K562 (cell line): ENCODE measurements around the gene ADD3. TPM values are rescaled to one million over a fixed set of nuclear protein-coding genes. Genes with fewer than 3 reads are reported as not detected.
A peak's percentile ranks its signal among the peaks of the same experiment; 100 is the strongest.

Experiments
- ARID2 ChIP-seq: fragments of 450-650 bp; IDR thresholded peaks from 2 replicates; pipeline ENCODE4 v1.6.1; 2017; ENCODE audit warnings: antibody characterized with exemption, mild to moderate bottlenecking
- ARNT ChIP-seq, 2 experiments: fragments of 450-650 bp; IDR thresholded peaks; 2 replicates each; pipeline ENCODE4 v1.6.1; 2016; ENCODE audit warnings: mild to moderate bottlenecking in 1 of 2
- CCAR2 ChIP-seq: fragments of 200-400 bp; formaldehyde crosslinking; IDR thresholded peaks from 2 replicates; pipeline ENCODE4 v1.6.1; 2017; ENCODE audit warnings: mild to moderate bottlenecking, low read depth, low read length
- CHAMP1 ChIP-seq: fragments of 450-650 bp; IDR thresholded peaks from 2 replicates; pipeline ENCODE4 v1.6.1; 2016; ENCODE audit warnings: mild to moderate bottlenecking
- DACH1 ChIP-seq: fragments of 450-650 bp; IDR thresholded peaks from 2 replicates; pipeline ENCODE4 v1.6.1; 2018; ENCODE audit not compliant: partially characterized antibody
- DDX20 ChIP-seq: fragments of 450-650 bp; IDR thresholded peaks from 2 replicates; pipeline ENCODE4 v1.6.1; 2016; ENCODE audit warnings: missing genetic modification characterization, low read depth, mild to moderate bottlenecking, missing compliant biosample characterization, moderate library complexity
- E2F3 ChIP-seq: fragments of 250-450 bp; sonication (Bioruptor Pico); IDR thresholded peaks from 2 replicates; pipeline ENCODE4 v1.4.0; 2020; ENCODE audit warnings: mild to moderate bottlenecking
- ELF4 ChIP-seq: fragments of 450-650 bp; formaldehyde crosslinking; IDR thresholded peaks from 2 replicates; pipeline ENCODE4 v1.4.0; 2022; ENCODE audit warnings: missing genetic modification characterization
- RAD51 ChIP-seq: fragments of 450-650 bp; IDR thresholded peaks from 2 replicates; pipeline ENCODE4 v1.7.1; 2016; ENCODE audit warnings: low read depth, mild to moderate bottlenecking, borderline replicate concordance
- RFX1 ChIP-seq: fragments of 450-650 bp; IDR thresholded peaks from 2 replicates; pipeline ENCODE4 v1.6.1; 2016; ENCODE audit warnings: mild to moderate bottlenecking, moderate library complexity
- RREB1 ChIP-seq: fragments of 250-450 bp; sonication (Bioruptor Pico); IDR thresholded peaks from 2 replicates; pipeline ENCODE4 v1.4.0; 2020
- SIX5 ChIP-seq, 2 experiments: IDR thresholded peaks; 2 replicates each; pipeline ENCODE4 v1.6.1; 2011; ENCODE audit warnings: low read length in 2 of 2, borderline replicate concordance in 1 of 2, low read depth in 1 of 2, mild to moderate bottlenecking in 1 of 2, moderate library complexity in 1 of 2; ENCODE audit not compliant: insufficient read depth in 1 of 2
- SOX6 ChIP-seq: fragments of 450-650 bp; IDR thresholded peaks from 2 replicates; pipeline ENCODE4 v1.6.1; 2014; ENCODE audit warnings: mild to moderate bottlenecking
- STAG1 ChIP-seq: sonication (generic); formaldehyde crosslinking; IDR thresholded peaks from 2 replicates; pipeline ENCODE4 v1.5.0; 2020; ENCODE audit warnings: missing genetic modification reagents, borderline replicate concordance
- TARDBP ChIP-seq: fragments of 450-650 bp; IDR thresholded peaks from 2 replicates; pipeline ENCODE4 v1.6.1; 2016
- ZBTB12 ChIP-seq: fragments of 250-450 bp; sonication (Bioruptor Pico); IDR thresholded peaks from 2 replicates; pipeline ENCODE4 v1.4.0; 2020
- ZNF398 ChIP-seq: fragments of 250-450 bp; sonication (Bioruptor Pico); IDR thresholded peaks from 2 replicates; pipeline ENCODE4 v1.8.0; 2021; ENCODE audit warnings: moderate library complexity, mild to moderate bottlenecking, inconsistent platforms
- ZNF696 ChIP-seq: fragments of 250-450 bp; sonication (Bioruptor Pico); conservative IDR thresholded peaks from 2 replicates; pipeline ENCODE4 v1.4.0; 2020; ENCODE audit warnings: mild to moderate bottlenecking, moderate library complexity
- polyA plus RNA-seq, 8 experiments: library from polyadenylated mRNA; depleted of rRNA in 4 of 8; stranded (reverse) in 5 of 8; unstranded in 3 of 8; fragments of >200 nt; fragmentation: Nextera tagmentation in 2 of 8; fragmentation: Illumina TruSeq in 1 of 8; extraction: Ambion mirVana in 2 of 8; extraction: Trizol in 1 of 8; gene quantifications; 2 replicates each; pipeline versions ENCODE4 v1.2.1 to v1.2.3, GENCODE V29; 2011 to 2014; ENCODE audit warnings: inconsistent platforms in 1 of 8, missing spikeins in 1 of 8
- total RNA-seq, 7 experiments: library from RNA; depleted of rRNA in 6 of 7; stranded (reverse); fragments of >200 nt in 6 of 7; fragmentation: Illumina TruSeq in 2 of 7; extraction: Trizol in 2 of 7; gene quantifications; 2 replicates each; pipeline versions ENCODE4 v1.2.1 to v1.2.3, GENCODE V29; 2011 to 2021; ENCODE audit warnings: low replicate concordance in 1 of 7

The ADD3 gene
- total and polyA plus RNA-seq, 9 of the 15 experiments (the other 6 are each of a cell fraction or from before 2014, with no cell fraction given) = 13.2 to 125 (median 31.7) TPM

GRCh38 chr10:110067960-110068770 lies 60.4 kb downstream of the ADD3 start (continued):
- TF ChIP-seq RAD51 (no peak), RFX1 (peak; percentile 44), ELF4 (CRISPR knock-in tag) (no peak), STAG1 (CRISPR knock-in tag) (no peak), DACH1 (no peak), DDX20 (tag) (no peak), ARNT (IDR thresholded peaks at IDR 0.05) (no peak), TARDBP (no peak), ZNF696 (CRISPR knock-in tag) (no peak), SOX6 (peak; percentile 97), SIX5 (IDR thresholded peaks at IDR 0.05; ENCODE audit: borderline replicate concordance in 1 of 2, insufficient read depth in 1 of 2, low read depth in 1 of 2, low read length in 2 of 2) (no peak), ZNF398 (CRISPR knock-in tag) (no peak), ZBTB12 (CRISPR knock-in tag) (no peak), RREB1 (CRISPR knock-in tag) (no peak), ARID2 (no peak), CCAR2 (no peak), CHAMP1 (peak; percentile 81), E2F3 (CRISPR knock-in tag) (no peak)
